Measurements from ENCODE around the gene ARL13B.
"Not testable (repeated sequence)": the region's sequence is repeated elsewhere in the genome, so short reads cannot be mapped to it uniquely, and the experiment has no call there.

ARL13B gene

GRCh38 chr3:94062513-94063404 is 82.8 kb downstream of the ARL13B start, which contains the start of the genes DHFR2 and NSUN3:
Gene DHFR2, minus strand, starts transcription at chr3:94062916. Its CDS starts 1,405 bp downstream, at chr3:94061511.
Gene NSUN3, plus strand, starts transcription at chr3:94063061. Its CDS starts 66 bp downstream, at chr3:94063127.
- DNase-seq (ENCODE audit: low read depth in 2 of 2), result peak; percentile 94 to 95

DNA sequence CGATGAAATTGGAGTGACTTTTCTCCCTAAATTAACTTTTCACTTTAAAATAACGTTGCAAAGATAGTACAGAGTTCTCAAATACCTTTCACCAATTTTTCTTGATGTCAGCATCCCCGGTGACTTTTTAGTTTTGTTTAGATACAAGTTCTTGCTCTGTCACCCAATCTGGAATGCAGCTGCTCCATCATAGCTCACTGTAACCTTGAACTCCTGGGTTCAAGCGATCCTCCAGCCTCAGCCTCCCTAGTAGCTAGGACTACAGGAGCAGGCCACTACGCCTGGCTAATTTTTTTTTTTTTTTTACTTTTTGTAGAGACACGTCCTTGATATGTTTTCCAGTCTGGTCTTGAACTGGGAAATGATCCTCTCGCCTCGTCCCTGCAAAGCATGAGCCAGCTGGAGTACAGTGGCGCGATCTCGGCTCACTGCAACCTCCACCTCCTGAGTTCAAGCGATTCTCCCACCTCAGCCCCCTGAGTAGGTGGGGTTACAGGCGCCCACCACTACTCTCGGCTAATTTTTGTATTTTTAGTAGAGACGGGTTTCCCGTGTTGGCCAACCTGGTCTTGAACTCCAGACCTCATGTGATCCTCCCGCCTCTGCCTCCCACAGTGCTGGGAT is 83.7 kb downstream of the ARL13B start:
- no peak for DNase-seq (ENCODE audit: low read depth in 2 of 2)

- no peak for DNase-seq (ENCODE audit: low read depth in 2 of 2)
These were observed 84.4 kb downstream of the ARL13B start for GRCh38 chr3:94064243-94064860.

DNA sequence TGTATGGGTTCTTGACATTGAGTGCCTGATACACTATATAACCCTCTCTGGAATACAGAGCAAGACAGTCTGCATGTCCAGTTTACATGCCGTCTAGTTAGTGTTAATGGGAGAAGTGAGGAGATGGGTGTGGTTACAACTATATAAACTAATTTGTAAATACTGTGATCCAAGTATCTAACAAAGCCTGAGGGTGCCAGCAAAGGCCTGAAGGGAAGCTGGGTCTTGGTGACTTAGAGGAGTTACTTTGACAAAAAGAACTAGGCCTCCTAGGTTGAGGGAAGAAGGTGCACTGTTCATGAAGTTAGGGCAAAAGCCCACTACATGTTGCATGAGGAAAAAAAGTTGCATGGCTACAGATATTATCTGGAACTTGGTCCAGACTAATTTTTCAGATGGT is 85.2 kb downstream of the ARL13B start:
- DNase-seq (ENCODE audit: low read depth in 2 of 2), result no peak

- DNase-seq (ENCODE audit: low read depth in 2 of 2), result no peak
These were observed 86.0 kb downstream of the ARL13B start for GRCh38 chr3:94065819-94066480.

- no peak for DNase-seq (ENCODE audit: low read depth in 2 of 2)
These were observed 86.8 kb downstream of the ARL13B start for GRCh38 chr3:94066506-94067500.

DNA sequence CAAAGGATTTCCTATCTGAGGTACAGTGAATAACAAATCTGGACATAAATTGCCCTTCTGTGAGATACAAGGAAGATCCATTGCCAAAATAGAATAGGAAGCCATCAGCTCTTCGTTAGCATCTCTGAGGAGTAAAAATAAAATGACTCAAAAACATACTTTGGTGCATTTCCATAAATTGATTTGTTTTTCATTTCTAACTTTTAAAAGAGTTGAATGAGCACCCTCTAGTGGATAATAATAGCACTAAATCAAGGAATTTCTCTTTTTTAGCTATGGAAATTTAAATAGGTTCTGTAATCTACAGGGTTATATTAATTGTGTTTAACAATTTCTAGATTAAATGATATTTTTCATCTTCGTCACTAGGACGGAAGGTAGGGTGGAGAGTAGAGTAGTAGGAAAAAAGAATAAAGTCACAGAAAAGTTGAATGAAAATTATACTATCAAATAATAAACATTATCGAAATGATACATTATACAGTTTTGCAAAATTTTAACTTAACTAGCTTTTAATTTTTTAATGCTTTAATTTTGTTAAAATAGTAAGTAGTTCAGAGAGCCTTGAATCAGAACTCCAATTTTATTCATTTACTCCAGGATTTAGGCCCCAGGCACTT is 89.3 kb downstream of the ARL13B start:
- DNase-seq (ENCODE audit: low read depth in 2 of 2), result no peak

GRCh38 chr3:94070341-94070911 is 90.5 kb downstream of the ARL13B start:
- DNase-seq (ENCODE audit: low read depth in 2 of 2), result no peak

GRCh38 chr3:94071713-94072284 is 91.8 kb downstream of the ARL13B start:
- no peak for DNase-seq (ENCODE audit: low read depth in 2 of 2)

DNA sequence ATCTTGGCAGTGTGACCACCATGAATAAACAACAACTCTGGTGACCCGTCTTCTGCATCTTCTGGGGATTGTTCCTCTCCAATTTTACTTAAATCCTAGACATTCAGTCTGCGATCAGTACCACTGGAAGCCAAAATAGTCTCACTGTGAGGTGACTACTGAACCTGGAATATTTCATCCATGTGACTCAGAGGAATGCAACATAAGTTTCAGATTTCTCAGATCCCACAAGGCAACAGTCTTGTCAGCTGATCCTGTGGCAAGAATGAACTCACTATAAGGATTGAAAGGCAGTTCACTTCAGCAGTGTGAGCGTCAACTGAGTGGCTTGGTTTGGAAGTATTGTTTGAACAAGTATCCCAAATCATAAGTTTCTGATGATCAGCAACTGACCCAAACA is 96.1 kb downstream of the ARL13B start:
- no peak for DNase-seq (ENCODE audit: low read depth in 2 of 2)

DNA sequence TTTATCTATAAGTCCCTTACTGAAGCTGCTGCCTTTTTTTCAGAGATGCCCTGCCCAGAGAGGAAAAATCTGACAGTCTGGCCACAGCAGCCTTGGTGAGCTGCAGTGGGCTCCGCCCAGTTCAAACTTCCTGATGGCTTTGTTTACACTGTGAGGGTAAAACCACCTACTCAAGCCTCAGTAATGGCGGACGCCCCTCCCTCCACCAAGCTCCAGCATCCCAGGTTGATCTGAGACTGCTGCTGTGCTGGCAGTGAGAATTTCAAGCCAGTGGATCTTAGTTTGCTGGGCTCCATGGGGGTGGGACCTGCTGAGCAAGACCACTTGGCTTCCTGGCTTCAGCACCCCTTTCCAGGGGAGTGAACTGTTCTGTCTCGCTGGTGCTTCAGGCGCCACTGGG is 100.6 kb downstream of the ARL13B start:
- not testable (repeated sequence) for DNase-seq (ENCODE audit: low read depth in 2 of 2)

- DNase-seq (ENCODE audit: low read depth in 2 of 2), result no peak
These were observed 101.9 kb downstream of the ARL13B start for GRCh38 chr3:94081884-94082283.

DNA sequence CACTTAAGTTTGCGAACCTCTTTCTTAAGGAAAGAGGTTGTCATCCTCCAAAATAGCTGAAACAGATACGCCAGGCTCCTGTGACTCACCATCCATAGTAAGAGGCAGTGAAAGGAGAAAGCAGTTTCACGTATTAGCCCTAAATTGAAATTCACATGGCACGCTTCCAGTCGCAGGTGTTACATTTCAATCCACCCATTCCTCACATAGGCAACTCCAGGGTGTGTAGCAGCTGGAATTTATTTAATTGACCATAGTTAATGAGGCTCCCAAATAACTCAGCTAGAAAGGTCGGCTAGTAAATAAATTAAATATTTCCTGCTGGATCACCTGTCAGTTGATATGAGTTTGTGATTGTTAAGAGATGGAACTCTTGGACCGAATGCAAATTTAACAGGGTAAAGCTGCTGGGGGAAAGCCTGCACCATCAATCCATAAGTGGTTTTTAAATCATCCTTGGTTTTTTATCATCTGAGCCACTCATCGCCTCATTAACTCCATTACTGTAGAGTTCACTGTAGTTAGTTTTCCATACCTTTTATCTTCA is 102.5 kb downstream of the ARL13B start:
- DNase-seq (ENCODE audit: low read depth in 2 of 2), result no peak

GRCh38 chr3:94083261-94083660 is 103.3 kb downstream of the ARL13B start:
- DNase-seq (ENCODE audit: low read depth in 2 of 2), result no peak

DNA sequence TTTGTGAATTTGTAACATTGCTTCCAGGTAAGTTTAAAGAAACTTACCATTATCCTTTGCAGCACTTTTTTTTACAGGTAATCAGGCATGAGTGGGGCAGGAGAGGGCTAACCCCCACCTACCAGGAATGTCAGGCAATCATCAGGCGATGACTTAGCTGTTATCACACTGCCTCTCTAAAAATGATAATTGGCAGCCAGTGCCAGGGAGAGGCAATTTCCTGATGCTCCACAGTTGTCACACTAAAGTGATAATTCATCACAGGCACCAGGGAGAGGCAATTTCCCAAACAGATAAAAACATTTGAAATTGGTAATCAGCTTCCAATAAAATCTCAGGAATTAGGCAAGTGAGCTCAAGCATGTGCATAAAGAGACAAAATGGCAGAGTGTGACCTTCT is 109.2 kb downstream of the ARL13B start:
- DNase-seq (ENCODE audit: low read depth in 2 of 2), result no peak

DNA sequence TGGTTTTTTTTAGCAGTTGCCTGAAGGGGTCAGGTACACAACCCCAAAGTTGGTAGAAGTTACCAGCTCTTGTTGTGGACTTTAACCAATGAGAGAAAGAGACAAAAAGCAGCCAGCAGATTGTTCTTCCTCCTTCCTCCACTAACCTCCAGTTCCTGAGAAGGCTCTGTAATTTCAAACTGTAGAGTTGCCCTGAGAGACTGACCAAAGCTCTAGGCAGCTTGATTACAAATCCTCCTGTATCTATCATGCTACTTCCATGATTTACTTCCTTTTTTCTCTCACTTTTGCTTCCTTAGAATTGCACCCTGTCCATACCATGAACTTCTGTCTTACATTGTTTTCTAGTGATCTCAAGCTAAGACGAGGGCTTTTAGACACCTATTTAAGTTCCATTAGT is 112.1 kb downstream of the ARL13B start:
- no peak for DNase-seq (ENCODE audit: low read depth in 2 of 2)

GRCh38 chr3:94093151-94093550 is 113.2 kb downstream of the ARL13B start:
- DNase-seq (ENCODE audit: low read depth in 2 of 2), result no peak

- DNase-seq (ENCODE audit: low read depth in 2 of 2), result no peak
These were observed 115.2 kb downstream of the ARL13B start for GRCh38 chr3:94095111-94095510.

GRCh38 chr3:94098452-94098851 is 118.5 kb downstream of the ARL13B start:
- DNase-seq (ENCODE audit: low read depth in 2 of 2), result no peak
